C4-2B (cell line): ENCODE results near the gene DDX1.

ENCODE experiments used
- ZFX ChIP-seq: fragments of 450-650 bp; IDR thresholded peaks from 2 replicates; pipeline ENCODE4 v1.6.1; 2017
- TF ChIP-seq, protein P1 (sequence below): fragments of 450-650 bp; conservative IDR thresholded peaks from 2 replicates; pipeline ENCODE4 v1.5.1; 2017; ENCODE audit warnings: mild to moderate bottlenecking

DNA sequence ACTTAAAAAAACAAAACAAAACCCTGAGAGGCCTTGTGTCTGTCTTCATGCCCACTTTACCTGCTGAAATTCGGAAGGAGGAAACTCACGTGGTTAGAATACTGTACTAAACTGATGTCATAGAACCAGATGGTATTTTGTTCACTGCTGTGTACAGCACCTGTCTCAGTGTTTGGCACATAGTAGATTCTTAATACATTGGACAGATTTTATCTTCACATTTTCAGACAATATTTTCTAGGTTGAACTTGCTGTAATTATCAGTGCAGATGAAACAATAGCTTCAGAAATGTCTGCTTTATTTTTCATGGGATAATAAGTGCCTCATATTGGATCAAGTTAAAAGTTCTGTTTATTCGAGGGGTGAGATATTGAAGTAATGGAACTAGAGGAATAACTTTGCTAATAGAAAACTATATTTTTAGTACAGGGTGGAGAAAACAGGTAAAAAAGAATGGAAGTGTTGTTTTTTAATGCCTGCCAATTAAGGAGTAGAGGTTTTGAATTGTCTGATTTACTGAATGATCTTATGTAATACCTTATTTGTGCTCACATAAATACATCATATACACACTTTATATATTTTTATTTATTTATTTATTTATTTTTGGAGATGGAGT lies 23.7 kb downstream of the DDX1 start:
- TF ChIP-seq, protein P1, sequence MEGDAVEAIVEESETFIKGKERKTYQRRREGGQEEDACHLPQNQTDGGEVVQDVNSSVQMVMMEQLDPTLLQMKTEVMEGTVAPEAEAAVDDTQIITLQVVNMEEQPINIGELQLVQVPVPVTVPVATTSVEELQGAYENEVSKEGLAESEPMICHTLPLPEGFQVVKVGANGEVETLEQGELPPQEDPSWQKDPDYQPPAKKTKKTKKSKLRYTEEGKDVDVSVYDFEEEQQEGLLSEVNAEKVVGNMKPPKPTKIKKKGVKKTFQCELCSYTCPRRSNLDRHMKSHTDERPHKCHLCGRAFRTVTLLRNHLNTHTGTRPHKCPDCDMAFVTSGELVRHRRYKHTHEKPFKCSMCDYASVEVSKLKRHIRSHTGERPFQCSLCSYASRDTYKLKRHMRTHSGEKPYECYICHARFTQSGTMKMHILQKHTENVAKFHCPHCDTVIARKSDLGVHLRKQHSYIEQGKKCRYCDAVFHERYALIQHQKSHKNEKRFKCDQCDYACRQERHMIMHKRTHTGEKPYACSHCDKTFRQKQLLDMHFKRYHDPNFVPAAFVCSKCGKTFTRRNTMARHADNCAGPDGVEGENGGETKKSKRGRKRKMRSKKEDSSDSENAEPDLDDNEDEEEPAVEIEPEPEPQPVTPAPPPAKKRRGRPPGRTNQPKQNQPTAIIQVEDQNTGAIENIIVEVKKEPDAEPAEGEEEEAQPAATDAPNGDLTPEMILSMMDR: no peak
- no peak for TF ChIP-seq ZFX
